Ovary (tissue), 9 donors: ENCODE measurements around the gene AKT3. TPM values are rescaled to one million over a fixed set of nuclear protein-coding genes. Genes with fewer than 3 reads are reported as not detected.

Source experiments
- DNase-seq, 5 donors: peaks; one replicate each; pipeline ENCODE4 v3.0.0-alpha.2; 2019 to 2020
- H3K27ac ChIP-seq, 2 donors: fragments of 200-600 bp; one replicate each; pipeline versions ENCODE4 v1.5.1 to v1.8.0; 2019 to 2022
- H3K27me3 ChIP-seq: fragments of 200-600 bp; one replicate; pipeline ENCODE4 v1.8.0; 2022
- H3K36me3 ChIP-seq: fragments of 200-600 bp; sonication (generic); one replicate; pipeline ENCODE4 v1.5.1; 2019
- H3K4me1 ChIP-seq: one replicate; pipeline ENCODE4 v1.8.1; 2013; ENCODE audit warnings: mild to moderate bottlenecking, moderate library complexity; ENCODE audit not compliant: insufficient read depth
- H3K4me3 ChIP-seq: fragments of 200-600 bp; sonication (generic); one replicate; pipeline ENCODE4 v1.5.1; 2017
- H3K9me3 ChIP-seq, 2 donors: fragments of 200-600 bp in 1 of 2; sonication (generic) in 1 of 2; one replicate each; pipeline versions ENCODE4 v1.5.1 to v1.8.1; 2013 to 2019; ENCODE audit warnings: mild to moderate bottlenecking in 1 of 2, moderate library complexity in 1 of 2
- EP300 ChIP-seq: sonication (generic); formaldehyde crosslinking; IDR thresholded peaks from one replicate; pipeline ENCODE4 v1.6.1; 2017; ENCODE audit warnings: antibody characterized with exemption
- POLR2A ChIP-seq: fragments of 450-650 bp; IDR thresholded peaks from one replicate; pipeline ENCODE4 v1.6.1; 2017; ENCODE audit warnings: antibody characterized with exemption, mild to moderate bottlenecking, moderate library complexity
- WGBS, 3 donors: extraction: QIAGEN DNeasy Blood & Tissue Kit in 1 of 3; methylation state at CpG; one replicate each; pipeline versions ENCODE4 v1.1.5 to v1.1.7; 2013 to 2017; 5-methylcytosine and 5-hydroxymethylcytosine counted together
- intact Hi-C, 4 donors: fragments of 100-400 bp; cut with DNase I; formaldehyde crosslinking; loops; one replicate each; pipeline versions ENCODE4 v1.11.0 to v1.15.1; 2022 to 2023
- polyA plus RNA-seq, 2 donors: library from polyadenylated mRNA; stranded (reverse); fragments of 200-250 nt in 1 of 2; fragments of 350-450 nt in 1 of 2; fragmentation: Illumina TruSeq in 1 of 2; extraction: RNeasy Lipid Tissue Mini Kit (QIAGEN cat#74804) in 1 of 2; gene quantifications; one replicate each; pipeline ENCODE4 v1.2.3, GENCODE V29; 2013 to 2014
- total RNA-seq, 7 donors: library from RNA; depleted of rRNA in 2 of 7; stranded (reverse); fragments of >200 nt in 2 of 7; fragmentation: NEBNext Ultra II Directional in 3 of 7; extraction: Animal tissue kit (Norgen Biotek cat#: 25700) in 3 of 7; gene quantifications; one replicate each; pipeline versions ENCODE4 v1.1.0 to v1.2.4, GENCODE V29; 2016 to 2023
- TF ChIP-seq, protein P1 (sequence below), 3 donors: fragments of 450-650 bp in 2 of 3; fragments of 200-600 bp in 1 of 3; IDR thresholded peaks; one replicate each; pipeline versions ENCODE4 v1.5.1 to v1.8.0; 2016 to 2022; ENCODE audit warnings: antibody characterized with exemption in 3 of 3, mild to moderate bottlenecking in 1 of 3
- donor health status: DM: no; HTN: no; CAD: no; lungs with moderate emphysema.
- donor health status: DM: no; HTN: no; CAD: no.
- donor health status: Bipolar disorder and iron deficiency.
- donor health status: DM: yes; HTN: yes; CAD: no.
- donor health status: DM: no; HTN: no; CAD: no.
- donor health status: DM: yes; HTN: yes; CAD: no.

The AKT3 gene
- total and polyA plus RNA-seq, 9 donors, result 27.2 to 202 (median 111) TPM

DNA sequence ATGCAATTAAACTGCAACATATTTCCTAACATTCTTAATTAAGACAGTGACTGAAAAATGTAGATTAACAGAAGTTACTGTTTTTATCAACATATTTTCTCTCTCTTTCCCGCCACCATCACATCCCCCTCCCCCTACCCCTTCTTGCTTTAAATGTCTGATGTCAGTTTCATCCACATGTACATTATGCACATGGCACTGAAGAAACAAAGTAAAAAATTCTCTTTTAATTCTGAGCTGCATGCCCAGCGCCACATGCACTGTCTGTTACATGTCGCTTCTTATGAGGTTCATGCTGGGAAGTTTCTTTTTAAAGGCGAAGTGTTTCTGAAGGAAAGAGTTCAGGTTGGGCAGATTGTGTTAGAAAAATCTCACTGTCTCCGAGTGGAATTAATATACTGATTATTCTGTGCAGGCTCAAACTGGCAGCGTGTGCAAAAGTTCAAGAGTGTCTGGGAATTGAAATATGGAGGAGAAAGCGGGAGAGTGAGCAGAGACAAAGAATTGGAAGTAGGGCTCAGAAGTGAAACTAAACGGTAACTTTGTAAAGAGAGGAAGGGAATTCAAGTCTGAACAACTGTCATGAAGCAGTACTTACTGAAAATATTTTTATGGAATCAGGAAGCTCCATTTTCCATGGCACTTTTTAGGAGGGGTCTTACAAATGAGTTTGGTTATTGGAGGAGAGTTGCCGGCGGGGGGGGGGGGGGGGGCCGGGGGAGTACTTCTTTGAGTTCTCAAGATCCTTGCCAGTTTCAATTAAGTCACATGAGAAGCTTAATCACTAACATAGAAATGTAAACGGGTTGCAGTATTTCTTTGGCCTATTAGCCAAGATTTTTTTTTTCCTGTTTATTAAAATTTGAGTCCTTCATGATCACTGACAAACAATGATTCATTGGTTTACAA is 376.6 kb downstream of the AKT3 start:
- Histone ChIP-seq H3K27ac (peak overlapping the region in 1 of 2 donors; percentile 33), H3K4me3 (peak overlapping the region; percentile 31), H3K4me1 (peaks cover 8% of the 10 kb centered on the region), H3K27me3 (no peaks in the 10 kb centered on the region), H3K9me3 (no peaks in the 10 kb centered on the region), H3K36me3 (no peaks in the 10 kb centered on the region)
- no peak for DNase-seq
- intact Hi-C loops, result no loop called here
- TF ChIP-seq, protein P1, sequence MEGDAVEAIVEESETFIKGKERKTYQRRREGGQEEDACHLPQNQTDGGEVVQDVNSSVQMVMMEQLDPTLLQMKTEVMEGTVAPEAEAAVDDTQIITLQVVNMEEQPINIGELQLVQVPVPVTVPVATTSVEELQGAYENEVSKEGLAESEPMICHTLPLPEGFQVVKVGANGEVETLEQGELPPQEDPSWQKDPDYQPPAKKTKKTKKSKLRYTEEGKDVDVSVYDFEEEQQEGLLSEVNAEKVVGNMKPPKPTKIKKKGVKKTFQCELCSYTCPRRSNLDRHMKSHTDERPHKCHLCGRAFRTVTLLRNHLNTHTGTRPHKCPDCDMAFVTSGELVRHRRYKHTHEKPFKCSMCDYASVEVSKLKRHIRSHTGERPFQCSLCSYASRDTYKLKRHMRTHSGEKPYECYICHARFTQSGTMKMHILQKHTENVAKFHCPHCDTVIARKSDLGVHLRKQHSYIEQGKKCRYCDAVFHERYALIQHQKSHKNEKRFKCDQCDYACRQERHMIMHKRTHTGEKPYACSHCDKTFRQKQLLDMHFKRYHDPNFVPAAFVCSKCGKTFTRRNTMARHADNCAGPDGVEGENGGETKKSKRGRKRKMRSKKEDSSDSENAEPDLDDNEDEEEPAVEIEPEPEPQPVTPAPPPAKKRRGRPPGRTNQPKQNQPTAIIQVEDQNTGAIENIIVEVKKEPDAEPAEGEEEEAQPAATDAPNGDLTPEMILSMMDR (IDR thresholded peaks at IDR 0.05), result no peak
- no peak for TF ChIP-seq POLR2A
- no peak for TF ChIP-seq EP300
- WGBS, 3 donors, result 0 to 5% (median 3%) methylated on average over 12 of the region's 12 CpGs

DNA sequence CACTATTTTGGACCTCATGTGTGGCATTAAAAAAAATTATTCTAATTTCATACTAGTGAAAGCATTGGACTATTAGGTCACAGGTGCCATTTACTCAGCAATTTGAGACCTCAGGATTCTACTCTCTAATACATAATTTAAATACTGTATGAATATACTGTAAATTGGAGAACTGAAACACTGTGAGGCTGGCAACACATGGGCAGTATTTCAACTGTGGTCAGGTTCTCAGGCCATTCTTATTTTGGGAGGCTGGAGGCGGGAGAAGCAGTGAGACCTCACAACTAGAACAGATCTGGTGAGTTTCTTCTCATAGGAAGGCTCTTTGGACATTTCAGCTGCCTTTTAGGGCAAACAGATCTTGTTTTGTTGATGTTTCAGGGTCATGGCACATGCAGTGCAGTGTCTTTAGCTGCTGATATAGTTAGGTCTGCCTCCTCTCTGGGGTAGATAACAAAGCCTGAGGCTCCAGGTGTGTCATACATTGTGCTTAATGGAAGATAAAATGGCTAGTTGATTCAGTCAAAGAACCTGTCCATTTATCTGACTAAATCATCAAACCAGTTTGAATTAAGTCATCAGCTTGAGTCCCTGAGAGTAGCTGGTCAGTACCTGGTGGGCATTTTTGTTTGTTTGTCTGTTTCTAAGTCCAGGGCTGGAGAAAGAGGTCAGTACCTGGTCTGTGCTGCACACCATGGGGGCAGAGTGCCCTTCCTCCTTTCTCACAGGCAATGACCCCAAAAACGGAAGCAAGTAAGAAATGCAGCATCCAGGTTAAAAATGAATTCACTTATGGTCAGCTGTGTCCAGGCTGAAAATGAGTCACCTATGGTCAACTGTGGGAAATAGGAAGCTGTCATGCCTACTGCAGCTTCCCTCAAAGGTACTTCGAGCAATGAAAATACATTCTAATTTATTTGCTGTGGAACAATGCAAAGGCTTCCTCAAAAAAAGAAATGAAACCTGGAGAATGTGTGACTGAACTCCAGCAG is 378.0 kb downstream of the AKT3 start:
- Histone ChIP-seq H3K4me1 (peaks cover 8% of the 10 kb centered on the region), H3K4me3 (no peak overlapping the region), H3K27me3 (no peaks in the 10 kb centered on the region), H3K36me3 (no peaks in the 10 kb centered on the region), H3K9me3 (no peaks in the 10 kb centered on the region), H3K27ac (no peak overlapping the region)
- 59 to 67% (median 66%) methylated on average over 3 of the region's 3 CpGs for WGBS, 3 donors
- no peak for DNase-seq
- TF ChIP-seq POLR2A, result no peak
- TF ChIP-seq, protein P1 (IDR thresholded peaks at IDR 0.05), result no peak
- TF ChIP-seq EP300, result no peak
- intact Hi-C loops, result no loop called here

DNA sequence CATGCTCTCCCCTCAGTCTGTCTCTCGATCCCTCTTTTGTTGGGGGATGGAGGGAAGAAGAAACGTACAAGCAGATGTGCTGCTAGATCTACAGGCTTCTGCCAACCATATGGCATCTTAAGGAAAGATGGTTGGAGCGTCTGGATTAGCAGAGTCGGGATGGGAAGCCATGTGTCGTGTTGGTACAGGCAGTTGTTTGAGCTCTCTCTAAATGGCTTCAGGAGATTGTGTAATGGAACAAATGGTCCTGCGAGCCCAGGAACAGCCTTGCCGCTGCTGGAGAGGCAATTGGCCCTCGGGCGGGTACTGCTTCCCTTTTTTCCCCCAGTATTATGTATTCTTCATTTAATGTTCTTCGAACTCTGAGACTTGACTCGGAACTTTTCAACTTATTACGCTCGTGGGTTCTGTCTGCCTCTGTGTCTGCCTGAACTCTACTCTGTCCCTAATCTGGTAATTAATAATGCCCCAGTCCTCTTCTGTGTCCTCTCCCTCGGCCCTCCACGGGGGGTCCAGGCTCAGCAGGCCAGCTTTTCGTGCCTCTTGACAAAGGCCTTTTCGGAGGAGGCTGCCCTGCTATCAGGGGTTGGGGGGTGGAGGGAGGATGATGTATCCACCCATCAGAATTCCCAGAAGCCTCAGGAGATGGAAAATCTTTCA is 378.9 kb downstream of the AKT3 start:
- TF ChIP-seq, protein P1 (IDR thresholded peaks at IDR 0.05), result no peak
- no peak for TF ChIP-seq EP300
- TF ChIP-seq POLR2A, result no peak
- no peaks in the 10 kb centered on the region for H3K27me3 ChIP-seq
- H3K4me1 ChIP-seq, result peaks cover 8% of the 10 kb centered on the region
- H3K36me3 ChIP-seq, result no peaks in the 10 kb centered on the region
- H3K9me3 ChIP-seq, result no peaks in the 10 kb centered on the region
- WGBS, 3 donors, result 91 to 95% (median 95%) methylated on average over 17 of the region's 17 CpGs
- H3K4me3 ChIP-seq, result no peak overlapping the region
- DNase-seq, result no peak
- H3K27ac ChIP-seq, result no peak overlapping the region
- intact Hi-C loops, result no loop called here

DNA sequence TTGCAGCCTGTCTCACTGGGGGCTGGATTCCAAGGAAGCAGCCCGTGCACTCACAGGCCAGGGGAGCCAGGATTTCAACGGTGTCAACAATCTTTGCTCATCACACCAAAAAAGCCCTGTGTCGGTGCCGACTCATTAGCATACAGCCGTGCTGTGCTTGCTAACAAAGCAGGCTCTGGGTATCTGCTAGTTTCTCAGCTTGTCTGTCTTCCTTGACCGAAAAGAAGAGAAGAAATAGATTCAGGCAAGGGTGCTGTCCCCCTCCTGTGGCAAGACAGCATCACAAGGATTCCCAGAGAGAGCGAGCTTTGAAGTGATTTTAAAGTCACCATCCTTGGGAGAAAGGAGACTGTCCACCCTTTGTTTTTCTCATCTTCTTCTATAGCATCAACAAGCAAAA is 379.5 kb downstream of the AKT3 start:
- no peaks in the 10 kb centered on the region for H3K36me3 ChIP-seq
- no peak overlapping the region for H3K4me3 ChIP-seq
- no peaks in the 10 kb centered on the region for H3K9me3 ChIP-seq
- 82 to 88% (median 87%) methylated on average over 7 of the region's 7 CpGs for WGBS, 3 donors
- DNase-seq, result no peak
- intact Hi-C loops, result no loop called here
- TF ChIP-seq, protein P1 (IDR thresholded peaks at IDR 0.05), result no peak
- TF ChIP-seq EP300 (no peak), POLR2A (no peak)
- H3K27ac ChIP-seq, result no peak overlapping the region
- peaks cover 8% of the 10 kb centered on the region for H3K4me1 ChIP-seq
- no peaks in the 10 kb centered on the region for H3K27me3 ChIP-seq
